ENCODE data around the gene PTPRO.

The PTPRO gene

DNA sequence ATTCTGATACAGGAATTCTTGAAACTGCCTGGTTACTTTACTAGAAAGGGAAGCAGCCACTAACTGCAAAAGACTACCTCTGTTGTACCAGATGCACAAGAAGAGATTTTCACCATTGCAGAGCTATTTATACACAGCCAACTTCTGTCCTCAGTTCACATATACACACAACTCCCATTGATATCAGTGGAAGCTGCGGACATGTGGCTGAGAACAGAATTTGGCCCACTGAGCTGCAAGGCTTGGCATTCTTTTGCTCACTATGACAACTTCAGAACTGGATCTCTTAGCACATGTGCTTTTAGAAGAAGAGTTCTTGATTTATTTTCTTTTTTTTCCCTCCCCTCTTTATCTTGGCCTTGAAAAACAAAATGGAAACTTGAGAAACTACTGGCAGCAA is 28.3 kb downstream of the PTPRO start:
- DNase-seq (ENCODE audit: low read depth), result no peak

DNA sequence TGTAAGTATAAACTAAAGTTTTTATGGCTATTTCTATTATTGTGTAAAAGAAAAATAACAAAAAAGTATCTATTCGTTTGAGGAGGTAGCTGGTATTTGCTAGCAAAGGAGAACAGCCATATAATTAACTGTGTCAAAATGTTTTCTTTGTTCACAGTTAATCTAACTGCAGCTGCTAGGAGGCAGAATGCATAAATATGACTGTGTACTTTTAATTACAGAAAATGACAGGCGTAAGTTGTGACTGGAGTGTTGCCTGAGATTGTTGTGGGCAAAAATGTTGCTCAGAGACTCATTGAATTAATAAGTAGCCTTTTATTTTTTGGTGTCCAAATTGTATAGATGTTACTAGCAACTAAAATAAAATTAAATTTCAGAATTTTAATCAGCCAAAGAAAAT is 33.5 kb downstream of the PTPRO start:
- DNase-seq (ENCODE audit: low read depth), result no peak

DNA sequence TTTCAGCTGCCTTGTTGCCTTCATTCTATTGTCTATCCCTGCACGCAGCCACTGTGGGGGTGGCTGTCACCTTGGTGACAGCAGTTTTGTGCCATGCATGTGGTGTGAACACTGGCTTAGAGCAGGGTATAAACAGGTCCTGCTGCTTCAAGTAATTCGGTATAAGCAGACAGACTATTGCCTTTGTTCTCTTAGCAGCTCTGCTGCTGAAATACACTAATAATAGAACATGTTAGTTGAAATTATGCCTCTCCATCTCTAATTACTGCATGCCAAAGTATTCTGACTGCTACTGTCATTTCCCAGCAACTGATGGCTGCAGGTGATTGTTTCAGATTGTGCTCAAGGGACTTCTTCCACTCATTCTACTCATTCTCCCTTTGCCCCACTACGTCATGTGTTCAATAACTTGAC is 34.6 kb downstream of the PTPRO start:
- DNase-seq (ENCODE audit: low read depth), result no peak

DNA sequence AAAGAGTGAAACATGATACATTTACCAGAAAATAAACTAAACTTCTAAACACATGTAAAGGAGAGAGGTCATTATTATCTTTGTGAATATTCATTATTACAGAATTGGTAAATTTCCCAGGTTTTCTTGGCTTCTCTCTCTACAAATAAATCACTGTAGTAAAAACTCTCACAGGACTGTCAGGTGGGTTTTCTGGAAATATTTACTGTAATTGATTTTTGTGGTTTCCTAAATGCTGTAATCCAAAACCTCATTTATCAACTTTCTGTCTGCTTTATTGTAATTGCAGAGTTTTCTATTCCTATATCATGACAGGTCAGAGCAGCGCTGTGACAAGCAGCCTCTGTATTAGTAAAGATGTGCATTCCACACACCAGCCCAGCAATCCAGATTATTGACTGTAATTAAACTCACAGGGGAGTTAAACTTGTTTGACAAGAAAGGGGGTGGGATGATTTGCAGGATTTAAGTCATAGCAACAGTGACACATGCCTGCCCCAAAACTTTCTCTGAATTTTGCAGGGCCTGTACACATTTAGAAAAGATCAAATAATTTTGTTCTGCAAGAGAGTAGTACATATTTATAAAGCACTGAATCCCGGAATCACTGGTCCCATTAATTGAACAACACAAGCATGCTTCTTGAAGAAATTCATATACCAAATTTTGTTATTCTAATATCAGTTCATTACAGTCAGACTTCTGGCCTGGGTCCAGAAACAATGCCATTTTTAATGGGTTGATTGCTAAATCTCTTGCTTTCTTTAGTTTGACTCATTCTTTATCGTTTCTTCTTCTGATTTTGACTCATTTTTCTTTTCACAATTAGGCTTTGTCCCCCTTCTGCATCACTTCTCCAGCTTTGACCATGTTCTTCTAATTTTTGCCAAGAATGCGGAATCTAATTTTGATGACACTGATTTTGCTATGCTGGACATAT is 42.2 kb downstream of the PTPRO start:
- no peak for DNase-seq (ENCODE audit: low read depth)

DNA sequence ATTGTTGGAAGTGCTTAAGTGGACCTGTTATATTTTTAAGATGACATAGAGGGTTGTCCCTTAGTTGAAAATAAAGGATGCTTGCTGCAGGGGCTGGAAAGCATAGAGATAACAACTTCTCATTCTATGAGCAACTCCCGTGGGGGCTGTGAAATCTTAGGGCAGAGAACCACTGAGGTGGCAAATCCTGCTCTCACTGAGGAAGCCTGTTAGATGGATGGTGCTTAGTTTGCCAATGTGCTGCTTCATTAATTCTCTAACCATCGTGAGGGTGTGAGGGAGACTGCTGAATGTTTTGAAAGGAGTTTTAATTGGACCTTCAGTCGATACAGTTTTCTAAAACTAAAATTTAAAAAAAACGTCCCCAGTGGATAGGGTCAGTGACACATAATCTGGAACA is 46.5 kb downstream of the PTPRO start:
- DNase-seq (ENCODE audit: low read depth), result no peak

DNA sequence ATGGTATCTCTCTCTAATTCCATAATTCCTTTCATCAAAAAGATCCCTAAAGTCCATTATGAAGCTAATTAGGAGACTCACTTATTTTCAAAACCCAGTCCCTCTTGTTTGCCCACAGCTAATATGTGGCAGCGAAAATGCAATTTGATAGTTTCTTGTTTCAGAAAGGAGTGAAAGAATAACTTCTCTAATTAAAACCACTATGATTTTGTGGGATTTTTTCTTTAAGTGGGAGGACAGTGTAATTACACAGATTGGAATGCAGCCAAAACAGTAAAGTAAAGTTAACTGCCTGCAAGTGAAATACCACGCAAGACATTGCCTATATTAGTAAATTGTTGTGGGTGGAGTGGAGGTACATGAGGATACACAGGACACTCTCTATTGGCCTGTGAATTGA is 50.0 kb downstream of the PTPRO start:
- no peak for DNase-seq (ENCODE audit: low read depth)

DNA sequence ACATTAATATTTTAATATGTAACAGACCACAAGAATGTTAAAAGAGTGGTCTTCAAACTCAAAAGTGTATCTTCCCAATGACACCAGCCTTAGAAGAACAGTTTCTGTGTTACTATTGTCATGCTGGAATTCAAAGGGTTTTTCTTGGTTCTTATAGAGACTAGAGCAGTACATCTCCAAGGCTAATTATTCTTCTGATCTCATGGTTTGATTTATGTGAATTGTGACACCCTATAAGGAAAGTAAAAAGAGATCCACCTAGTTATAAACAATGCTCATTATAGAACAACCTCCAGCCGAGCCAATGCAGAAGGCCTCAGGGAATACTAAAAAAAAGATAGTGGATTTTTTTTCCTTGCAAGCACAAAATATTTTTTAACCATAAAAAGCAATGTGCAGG is 65.5 kb downstream of the PTPRO start:
- DNase-seq (ENCODE audit: low read depth), result no peak

DNA sequence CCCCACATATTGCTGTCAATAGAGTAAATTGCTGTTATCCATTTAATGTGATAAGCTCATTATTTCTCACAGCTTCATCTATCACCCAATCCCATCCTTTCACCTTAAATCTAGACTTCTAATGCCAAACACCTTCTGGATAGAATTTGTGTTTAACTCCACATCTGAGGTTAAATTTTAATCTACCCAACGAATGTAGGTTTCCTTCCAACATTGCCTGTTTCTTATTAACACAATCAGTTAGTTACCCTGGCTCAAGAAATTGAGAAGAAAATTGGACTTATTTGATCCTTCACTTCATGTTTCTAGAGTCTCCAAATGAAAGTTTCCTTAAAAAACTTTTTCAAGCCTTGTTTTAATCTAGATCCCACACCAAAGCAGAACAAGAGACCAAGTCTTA is 67.3 kb downstream of the PTPRO start:
- DNase-seq (ENCODE audit: low read depth), result no peak

DNA sequence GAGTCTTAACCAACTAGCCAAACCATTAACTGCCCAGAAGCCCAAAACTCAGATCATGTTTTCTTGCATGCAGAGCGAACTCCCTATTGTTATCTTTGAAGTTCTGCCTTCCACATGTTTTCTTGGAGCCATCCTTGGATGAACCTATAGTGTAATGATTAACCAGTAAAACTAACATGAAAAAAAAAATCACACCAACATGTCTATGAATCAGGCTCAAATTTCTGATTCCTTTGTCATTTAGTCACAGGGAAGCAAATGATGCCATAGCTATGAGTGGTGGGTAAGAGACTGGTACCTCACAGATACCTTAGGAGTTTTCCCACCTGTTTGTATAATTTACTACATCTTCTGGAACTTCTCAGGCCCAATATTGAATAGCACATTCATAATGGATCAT is 70.7 kb downstream of the PTPRO start:
- DNase-seq (ENCODE audit: low read depth), result no peak

DNA sequence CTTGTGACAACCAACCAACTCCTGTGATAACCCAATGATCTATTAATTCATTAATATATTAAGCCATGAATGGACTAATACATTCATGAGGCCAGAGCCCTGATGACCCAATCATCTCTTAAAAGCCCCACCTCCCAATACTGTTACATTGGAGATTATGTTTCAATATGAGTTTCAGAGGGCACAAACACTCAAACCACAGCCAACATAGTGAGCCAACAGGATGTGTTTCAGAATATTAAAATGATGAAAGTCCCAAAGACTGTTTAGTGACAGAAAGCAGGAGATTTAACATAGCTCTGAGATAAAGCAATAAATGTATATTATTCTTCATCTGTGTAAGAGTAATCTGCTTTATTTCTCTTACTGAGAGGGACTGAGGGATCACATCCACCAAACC is 71.7 kb downstream of the PTPRO start:
- DNase-seq (ENCODE audit: low read depth), result no peak

DNA sequence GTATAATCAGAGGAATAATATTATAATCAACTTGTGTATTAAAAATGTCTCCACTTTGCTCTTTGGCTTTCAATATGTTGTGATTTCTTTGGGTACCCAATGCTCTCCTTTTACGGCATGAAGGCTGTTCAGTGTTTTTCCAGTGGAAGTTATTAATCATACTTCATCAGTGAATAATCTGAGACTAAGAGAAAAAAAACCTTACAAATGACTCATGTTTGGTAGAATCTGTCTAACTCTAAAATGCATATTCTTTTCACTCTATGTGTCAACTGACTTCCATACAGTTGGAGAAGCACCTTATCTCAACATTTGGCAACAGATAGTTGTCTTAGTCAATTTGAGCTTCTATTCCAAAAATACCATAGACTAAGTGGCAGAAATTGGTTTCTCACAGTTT is 82.2 kb downstream of the PTPRO start:
- no peak for DNase-seq (ENCODE audit: low read depth)

DNA sequence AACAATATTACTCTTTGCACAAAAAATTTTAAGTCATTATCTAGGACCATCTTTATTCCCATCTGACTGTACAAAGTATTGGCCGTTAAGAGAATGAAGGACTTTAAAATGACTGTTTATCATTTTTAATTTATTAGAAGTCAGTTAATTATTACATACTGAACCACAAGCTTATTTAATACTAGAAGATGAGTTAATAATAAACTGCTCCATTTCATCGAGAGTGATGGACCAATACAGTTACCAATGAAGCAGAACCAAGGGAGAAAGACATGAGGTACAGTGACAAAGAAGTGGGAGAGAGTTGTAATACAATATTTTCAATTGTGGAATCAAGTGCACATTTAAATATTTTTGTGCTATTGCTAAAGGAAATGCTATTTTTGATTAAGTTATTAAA is 83.3 kb downstream of the PTPRO start:
- DNase-seq (ENCODE audit: low read depth), result no peak

DNA sequence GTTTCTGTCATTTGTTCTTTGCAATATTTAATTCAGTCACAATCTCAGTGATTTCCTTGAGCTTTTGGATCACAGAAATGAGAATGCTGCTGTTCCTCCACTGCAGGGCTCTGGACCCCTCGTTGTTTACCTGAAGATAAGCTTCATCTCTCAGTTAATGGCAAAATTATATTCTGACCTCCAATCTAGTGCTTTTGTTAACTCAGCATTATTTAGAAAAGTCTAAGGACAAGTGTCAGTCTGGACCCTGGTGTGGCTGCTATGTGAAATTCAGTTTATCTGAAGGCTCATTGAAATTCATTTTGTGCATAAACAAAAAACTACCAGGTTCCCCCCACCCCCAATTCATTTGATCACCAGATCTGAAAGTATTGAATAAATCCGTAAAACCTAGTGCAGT is 84.7 kb downstream of the PTPRO start:
- no peak for DNase-seq (ENCODE audit: low read depth)

DNA sequence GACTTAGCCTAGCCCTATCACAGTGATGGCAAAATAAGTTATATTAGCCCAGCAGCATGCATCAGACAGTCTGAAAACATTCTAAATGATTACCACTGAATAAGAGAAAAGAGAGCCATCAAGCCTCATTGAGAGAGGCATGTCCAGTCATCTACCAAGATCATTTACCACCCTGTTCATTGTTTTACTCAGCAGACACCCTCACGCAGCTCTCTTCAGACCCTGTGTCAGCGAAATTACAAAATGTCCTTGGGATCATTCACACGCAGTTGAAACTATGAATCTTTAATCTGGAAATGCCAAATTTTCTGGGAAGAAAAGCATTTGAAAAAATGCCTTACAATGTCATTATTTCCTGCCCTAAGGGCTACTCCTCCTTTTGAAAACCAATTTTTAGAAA is 89.5 kb downstream of the PTPRO start:
- no peak for DNase-seq (ENCODE audit: low read depth)

DNA sequence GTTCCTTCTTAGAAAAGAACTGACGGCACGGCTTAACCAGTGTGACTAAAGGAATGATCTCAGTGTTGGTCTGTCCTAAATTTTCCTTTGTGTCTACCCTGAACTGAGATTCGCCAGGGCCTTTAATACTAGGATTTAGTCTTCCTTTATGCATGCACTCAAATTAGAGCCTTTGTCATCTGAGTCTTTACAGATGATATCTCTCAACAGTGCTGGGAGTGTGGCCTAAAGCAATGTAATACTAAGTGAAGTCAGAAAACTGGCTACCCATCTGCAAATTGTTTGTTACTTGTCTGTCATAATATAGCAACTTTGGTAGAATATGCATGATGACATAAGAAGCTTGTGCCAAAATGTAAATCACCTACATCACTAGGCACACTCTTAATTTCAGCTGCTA is 95.4 kb downstream of the PTPRO start:
- DNase-seq (ENCODE audit: low read depth), result no peak

DNA sequence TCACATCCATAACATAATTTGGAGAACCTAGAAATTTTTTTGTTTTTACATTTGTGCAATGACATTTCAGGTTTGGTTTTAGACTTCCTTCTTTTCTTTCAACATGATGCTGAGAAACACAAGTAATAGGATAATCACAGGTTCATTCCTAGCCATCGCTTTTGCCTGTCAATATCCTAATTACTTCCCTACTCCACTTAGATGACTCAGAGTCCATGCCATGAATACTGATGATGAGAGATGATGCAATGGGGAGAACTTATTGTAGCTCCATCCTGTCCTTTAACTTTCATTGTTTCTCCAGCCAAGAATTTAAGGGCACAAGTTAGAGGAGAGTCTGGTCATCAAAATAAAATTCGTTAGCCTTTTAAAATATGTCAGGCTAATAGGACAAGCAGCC is 101.3 kb downstream of the PTPRO start:
- DNase-seq (ENCODE audit: low read depth), result no peak

DNA sequence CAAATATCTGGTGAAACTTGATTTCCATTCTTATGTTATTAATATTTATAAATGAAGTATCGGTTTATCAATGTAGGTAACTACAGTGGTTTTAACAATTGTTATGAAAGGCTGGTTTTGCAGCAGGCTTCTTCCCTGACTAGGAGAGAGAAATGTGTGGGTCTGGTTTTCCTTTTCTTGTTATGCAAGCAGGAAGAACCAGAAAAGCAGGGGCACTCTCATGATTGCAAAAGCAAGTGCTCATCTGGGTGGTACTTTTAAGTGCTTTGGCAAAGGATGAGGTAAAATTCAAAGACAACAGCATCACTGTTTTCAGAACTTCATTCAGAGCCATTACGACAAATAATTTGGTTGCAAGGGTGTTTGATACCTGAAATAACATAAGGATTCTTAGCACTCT is 105.6 kb downstream of the PTPRO start:
- no peak for DNase-seq (ENCODE audit: low read depth)

DNA sequence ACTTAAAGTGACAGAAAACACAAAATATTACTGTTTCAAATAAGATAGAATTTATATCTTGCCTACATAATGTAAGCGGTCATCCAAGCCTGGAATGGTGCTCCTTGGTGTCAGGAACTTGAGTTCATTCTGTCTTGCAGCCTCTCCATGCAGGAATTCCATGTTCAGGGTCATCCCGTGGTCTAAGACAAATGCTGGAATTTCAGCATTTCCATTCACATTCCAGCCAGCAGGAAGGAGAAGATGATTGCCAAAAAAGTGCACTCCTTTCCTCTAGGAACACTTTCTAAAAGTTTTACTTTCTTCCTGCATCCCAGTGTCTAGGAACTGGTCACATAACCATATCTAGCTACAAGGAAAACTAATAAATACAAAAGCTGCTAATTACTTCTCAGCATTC is 106.3 kb downstream of the PTPRO start:
- DNase-seq (ENCODE audit: low read depth), result no peak

DNA sequence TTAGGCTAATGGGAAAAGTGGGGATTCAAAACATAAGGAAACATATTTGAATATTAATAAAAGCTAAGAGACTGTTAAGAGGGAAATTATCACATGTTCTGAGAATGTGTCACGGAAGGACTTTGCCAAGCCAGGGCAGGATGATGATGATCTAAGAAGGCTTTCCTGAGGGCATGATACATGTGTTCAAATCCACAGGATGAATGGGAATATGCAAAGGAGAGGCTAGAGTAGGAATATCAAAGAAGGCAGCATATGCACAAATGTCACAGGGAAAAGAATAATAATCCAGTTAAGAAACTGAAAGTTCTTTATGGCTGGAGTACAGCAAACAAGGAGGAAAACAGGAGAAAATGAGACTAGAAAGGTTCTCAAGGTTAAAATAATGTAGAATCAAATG is 107.0 kb downstream of the PTPRO start:
- DNase-seq (ENCODE audit: low read depth), result no peak

DNA sequence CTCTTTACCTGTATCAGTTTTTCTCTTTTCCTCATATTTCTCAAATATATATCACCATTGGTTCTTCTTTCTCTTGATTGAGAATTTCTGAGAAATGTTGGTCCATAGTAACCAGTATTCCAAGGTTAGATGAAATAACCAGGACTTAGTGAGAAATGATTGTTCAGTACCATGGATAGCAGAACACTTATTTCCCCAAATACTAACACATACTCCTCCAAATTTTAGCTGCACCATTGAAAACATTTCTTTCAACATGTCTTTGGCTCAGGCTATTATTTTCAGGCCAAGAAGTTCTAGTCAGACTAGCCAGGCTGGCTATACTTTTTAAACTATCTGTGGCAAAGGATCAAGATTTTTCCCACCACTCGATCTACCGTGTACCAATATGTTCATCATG is 113.3 kb downstream of the PTPRO start:
- no peak for DNase-seq (ENCODE audit: low read depth)

DNA sequence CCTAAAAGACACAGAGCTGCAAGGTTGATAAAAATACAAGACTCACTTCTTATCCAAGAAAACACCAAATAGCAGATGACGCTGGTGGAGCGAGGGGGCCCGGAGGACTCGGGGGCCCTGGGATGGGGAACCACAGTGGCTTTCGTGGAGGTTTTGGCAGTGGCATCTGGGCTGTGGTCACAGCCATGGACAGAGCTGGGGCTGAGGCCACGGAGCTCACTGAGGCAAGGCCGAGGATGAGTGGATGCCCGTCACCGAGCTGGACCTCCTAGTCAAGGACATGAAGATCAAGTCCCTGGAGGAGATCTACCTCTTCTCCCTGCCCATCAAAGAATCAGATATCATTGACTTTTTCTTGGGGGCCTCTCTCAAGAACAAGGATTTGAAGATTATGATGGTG is 117.2 kb downstream of the PTPRO start:
- DNase-seq (ENCODE audit: low read depth), result no peak

DNA sequence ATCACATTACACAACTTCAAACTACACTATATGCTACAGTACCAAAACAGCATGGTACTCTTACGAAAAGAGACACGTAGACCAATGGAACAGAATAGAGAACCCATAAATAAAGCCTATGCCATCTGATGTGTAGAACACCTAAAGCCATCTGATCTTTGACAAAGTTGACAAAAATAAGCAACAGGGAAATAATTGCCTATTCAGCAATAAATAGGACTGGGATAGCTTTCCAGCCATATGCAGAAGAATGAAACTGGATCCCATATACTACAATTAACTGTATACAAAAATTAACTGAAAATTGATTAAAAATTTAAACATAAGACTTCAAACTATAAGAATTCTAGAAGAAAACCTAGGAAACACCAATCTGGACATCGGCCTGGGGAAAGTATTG is 120.7 kb downstream of the PTPRO start:
- DNase-seq (ENCODE audit: low read depth), result no peak

DNA sequence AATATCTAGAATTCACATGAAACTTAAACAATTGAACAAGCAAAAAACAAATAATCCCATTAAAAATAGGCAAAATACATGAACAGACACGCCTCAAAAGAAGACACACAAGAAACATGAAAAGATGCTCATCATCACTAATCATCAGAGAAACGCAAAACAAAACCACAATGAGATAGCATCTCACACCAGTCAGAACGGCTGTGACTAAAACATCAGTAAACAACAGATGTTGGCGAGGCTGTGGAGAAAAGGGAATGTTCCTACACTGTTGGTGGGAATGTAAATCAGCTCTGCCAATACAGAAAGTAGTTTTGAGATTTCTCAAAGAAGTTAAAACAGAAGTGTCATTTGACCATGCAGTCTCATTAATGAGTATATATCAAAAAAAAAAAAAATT is 121.3 kb downstream of the PTPRO start:
- no peak for DNase-seq (ENCODE audit: low read depth)

DNA sequence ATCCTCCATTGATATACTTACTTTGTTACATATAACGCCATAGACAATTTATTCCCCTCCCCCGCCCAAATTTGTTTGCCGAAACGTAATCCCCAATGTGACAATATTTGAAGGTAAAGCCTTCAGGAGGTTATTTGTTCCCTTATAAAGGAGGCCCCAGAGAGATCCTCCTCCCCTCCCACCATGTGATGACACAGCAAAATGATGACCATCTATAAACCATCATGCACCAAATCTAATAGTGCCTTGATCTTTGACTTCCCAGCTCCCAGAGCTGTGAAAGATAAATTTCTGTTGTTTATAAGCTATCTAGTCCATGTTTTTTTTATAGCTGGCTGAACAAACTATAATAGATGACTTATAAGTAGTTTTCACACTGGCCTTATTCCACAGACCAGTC is 122.2 kb downstream of the PTPRO start:
- DNase-seq (ENCODE audit: low read depth), result no peak
